Ishikawa (cell line): Measurements from ENCODE around the gene DCP1B.

Experiments
- CEBPB ChIP-seq: IDR thresholded peaks from 2 replicates; pipeline ENCODE4 v1.6.1; 2012
- NFIC ChIP-seq: IDR thresholded peaks from 2 replicates; pipeline ENCODE4 v1.6.1; 2012
- RAD21 ChIP-seq: IDR thresholded peaks from 2 replicates; pipeline ENCODE4 v1.6.1; 2012; ENCODE audit warnings: low read depth
- REST ChIP-seq: IDR thresholded peaks from 2 replicates; pipeline ENCODE4 v1.6.1; 2012; ENCODE audit warnings: low read depth, mild to moderate bottlenecking
- TEAD4 ChIP-seq: IDR thresholded peaks from 2 replicates; pipeline ENCODE4 v1.6.1; 2012

- TF ChIP-seq NFIC, result no peak
- TF ChIP-seq REST, result no peak
- TF ChIP-seq TEAD4, result no peak
- TF ChIP-seq RAD21, result no peak
- no peak for TF ChIP-seq CEBPB
Observed at GRCh38 chr12:1913377-1914113, 90.7 kb downstream of the DCP1B start.
